Immature natural killer cell (primary cell): ENCODE measurements around the gene MSANTD1. TPM values are rescaled to one million over a fixed set of nuclear protein-coding genes. Genes with fewer than 3 reads are reported as not detected.

Source experiments
- DNase-seq, 3 donors: peaks; one replicate each; pipeline ENCODE4 v3.0.0; 2022; ENCODE audit warnings: mixed read lengths in 1 of 3
- H3K27ac Mint-ChIP-seq, 6 donors: one replicate each; pipeline ENCODE4 v1.8.0; 2020; ENCODE audit warnings: mixed read lengths in 6 of 6, mild to moderate bottlenecking in 5 of 6, inconsistent platforms in 4 of 6, moderate library complexity in 3 of 6
- H3K27me3 Mint-ChIP-seq, 3 donors: one replicate each; pipeline ENCODE4 v1.8.0; 2020 to 2021; ENCODE audit warnings: low read depth in 3 of 3, mild to moderate bottlenecking in 3 of 3, mixed read lengths in 3 of 3, moderate library complexity in 3 of 3, inconsistent platforms in 1 of 3
- H3K36me3 Mint-ChIP-seq, 3 donors: one replicate each; pipeline ENCODE4 v1.8.0; 2020; ENCODE audit warnings: mixed read lengths in 3 of 3, inconsistent platforms in 2 of 3, mild to moderate bottlenecking in 2 of 3
- H3K4me1 Mint-ChIP-seq, 2 donors: one replicate each; pipeline ENCODE4 v1.8.0; 2020; ENCODE audit warnings: inconsistent platforms in 2 of 2, mild to moderate bottlenecking in 2 of 2, mixed read lengths in 2 of 2, moderate library complexity in 1 of 2
- H3K4me3 Mint-ChIP-seq, 5 donors: one replicate each; pipeline ENCODE4 v1.8.0; 2020; ENCODE audit warnings: mild to moderate bottlenecking in 5 of 5, mixed read lengths in 5 of 5, inconsistent platforms in 3 of 5, moderate library complexity in 3 of 5
- H3K9me3 Mint-ChIP-seq, 6 donors: one replicate each; pipeline ENCODE4 v1.8.0; 2020; ENCODE audit warnings: mild to moderate bottlenecking in 6 of 6, mixed read lengths in 6 of 6, inconsistent platforms in 4 of 6, moderate library complexity in 3 of 6
- polyA plus RNA-seq, 3 donors: library from polyadenylated mRNA; unstranded; fragments of 300-500 nt; fragmentation: Illumina TruSeq; gene quantifications; one replicate each; pipeline ENCODE4 v1.2.3, GENCODE V29; 2021

Gene MSANTD1
- polyA plus RNA-seq, 3 donors from 2014 or later = not detected

- peaks cover 34 to 49% of the 10 kb centered on the region in 2 donors for H3K4me1 Mint-ChIP-seq
- H3K9me3 Mint-ChIP-seq = no peaks in the 10 kb centered on the region
Measured at GRCh38 chr4:3301450-3302172, 52.7 kb downstream of the MSANTD1 start.

GRCh38 chr4:3302173-3302785, 53.3 kb downstream of the MSANTD1 start:
- peaks cover 0 to 2% (median 0%) of the 10 kb centered on the region in 6 donors for H3K9me3 Mint-ChIP-seq
- peak overlapping the region; percentile 65 to 93 (median 85) for H3K27ac Mint-ChIP-seq

More at GRCh38 chr4:3301450-3302172, 52.7 kb downstream of the MSANTD1 start:
- Mint-ChIP-seq H3K27me3 (peaks cover 9 to 21% (median 15%) of the 10 kb centered on the region in 3 donors), H3K36me3 (no peaks in the 10 kb centered on the region), H3K4me3 (peak overlapping the region; percentile 52 to 90 (median 83)), H3K27ac (peak overlapping the region; percentile 41 to 93 (median 70))
- no peak for DNase-seq

GRCh38 chr4:3302786-3303564, 54.0 kb downstream of the MSANTD1 start:
- Mint-ChIP-seq H3K4me3 (peak overlapping the region; percentile 73 to 89 (median 79)), H3K27me3 (peaks cover 9 to 21% (median 13%) of the 10 kb centered on the region in 3 donors), H3K4me1 (peaks cover 34 to 49% of the 10 kb centered on the region in 2 donors), H3K27ac (peak overlapping the region; percentile 65 to 93 (median 85)), H3K36me3 (no peaks in the 10 kb centered on the region), H3K9me3 (peaks cover 0 to 2% (median 0%) of the 10 kb centered on the region in 6 donors)
- peak in 1 of 3 donors; percentile 52 for DNase-seq

More at GRCh38 chr4:3302173-3302785, 53.3 kb downstream of the MSANTD1 start:
- peaks cover 9 to 21% (median 15%) of the 10 kb centered on the region in 3 donors for H3K27me3 Mint-ChIP-seq
- DNase-seq = peak; percentile 84 to 86 (median 85)
- peak overlapping the region; percentile 73 to 90 (median 83) for H3K4me3 Mint-ChIP-seq
- H3K36me3 Mint-ChIP-seq = no peaks in the 10 kb centered on the region
- H3K4me1 Mint-ChIP-seq = peaks cover 34 to 49% of the 10 kb centered on the region in 2 donors

DNA sequence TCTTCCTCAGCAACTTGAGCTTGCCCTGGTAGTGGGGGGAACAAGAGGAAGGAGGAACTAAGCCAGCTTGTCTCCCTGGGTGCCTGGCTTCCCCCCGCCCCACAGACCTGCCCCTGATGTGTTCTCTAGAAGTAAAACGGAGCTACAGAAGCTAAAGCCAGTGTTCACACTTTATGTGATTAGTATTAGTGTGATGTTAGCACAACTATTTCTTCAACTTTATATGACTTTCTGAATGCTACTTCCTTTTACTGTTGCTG, 54.5 kb downstream of the MSANTD1 start:
- DNase-seq = no peak
- H3K4me3 Mint-ChIP-seq = peak overlapping the region; percentile 16 to 89 (median 73)
- peaks cover 0 to 2% (median 0%) of the 10 kb centered on the region in 6 donors for H3K9me3 Mint-ChIP-seq
- H3K4me1 Mint-ChIP-seq = peaks cover 34 to 49% of the 10 kb centered on the region in 2 donors
- no peaks in the 10 kb centered on the region for H3K36me3 Mint-ChIP-seq
- peak overlapping the region in 3 of 6 donors; percentile 37 to 93 (median 69) for H3K27ac Mint-ChIP-seq
- H3K27me3 Mint-ChIP-seq = peaks cover 9 to 21% (median 13%) of the 10 kb centered on the region in 3 donors

DNA sequence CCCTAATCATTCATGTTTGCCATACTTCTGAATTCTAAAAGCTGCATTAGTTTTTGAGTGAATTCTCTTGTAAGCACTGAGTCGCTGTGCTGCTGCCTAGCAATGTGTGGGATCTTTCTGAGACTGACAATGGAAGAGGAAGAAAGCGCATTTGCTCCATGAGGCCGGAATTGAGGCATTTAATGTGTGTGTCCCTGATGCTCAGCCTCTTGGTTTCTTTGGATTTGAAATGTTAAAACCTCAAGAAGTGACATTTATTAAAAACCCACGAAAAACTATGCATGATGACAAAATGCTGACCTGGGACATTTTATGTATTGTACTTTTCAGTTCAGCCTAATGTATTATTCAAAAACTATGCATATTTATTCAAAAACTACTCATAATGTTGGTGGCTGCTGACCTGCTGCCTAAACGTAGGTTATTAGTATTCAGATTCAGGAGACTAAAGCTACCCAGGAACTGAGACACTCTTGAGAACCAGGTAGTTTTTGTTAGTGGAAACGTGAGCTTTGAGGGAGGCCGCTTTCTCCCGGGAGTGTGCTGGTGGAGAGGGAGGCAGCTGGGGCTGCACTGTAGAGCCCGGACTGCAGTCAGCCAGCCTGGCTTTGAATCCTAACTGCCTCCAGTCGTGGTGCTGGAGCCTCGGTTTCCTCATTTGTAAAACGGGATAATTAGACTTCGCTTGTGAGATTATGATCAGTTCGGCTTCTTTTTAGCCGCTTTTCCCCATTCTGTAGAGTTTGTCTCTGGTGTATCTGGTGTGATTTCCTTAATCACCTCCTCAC, 55.2 kb downstream of the MSANTD1 start:
- Mint-ChIP-seq H3K4me3 (peak overlapping the region; percentile 43 to 89 (median 73)), H3K27ac (peak overlapping the region in 4 of 6 donors; percentile 25 to 93 (median 58)), H3K27me3 (peaks cover 9 to 23% (median 13%) of the 10 kb centered on the region in 3 donors), H3K9me3 (peaks cover 0 to 2% (median 0%) of the 10 kb centered on the region in 6 donors), H3K36me3 (no peaks in the 10 kb centered on the region), H3K4me1 (peaks cover 34 to 49% of the 10 kb centered on the region in 2 donors)
- DNase-seq = no peak

GRCh38 chr4:3304831-3305609, 56.1 kb downstream of the MSANTD1 start:
- Mint-ChIP-seq H3K9me3 (peaks cover 0 to 2% (median 0%) of the 10 kb centered on the region in 6 donors), H3K4me1 (peaks cover 34 to 45% of the 10 kb centered on the region in 2 donors), H3K36me3 (no peaks in the 10 kb centered on the region), H3K4me3 (no peak overlapping the region), H3K27ac (peak overlapping the region in 1 of 6 donors; percentile 34), H3K27me3 (peaks cover 9 to 19% (median 13%) of the 10 kb centered on the region in 3 donors)
- no peak for DNase-seq

GRCh38 chr4:3305610-3306371, 56.8 kb downstream of the MSANTD1 start:
- Mint-ChIP-seq H3K9me3 (peaks cover 0 to 2% (median 0%) of the 10 kb centered on the region in 6 donors), H3K4me3 (no peak overlapping the region), H3K27ac (peak overlapping the region in 3 of 6 donors; percentile 34 to 81 (median 71)), H3K36me3 (no peaks in the 10 kb centered on the region), H3K4me1 (peaks cover 34 to 44% of the 10 kb centered on the region in 2 donors), H3K27me3 (peaks cover 9 to 21% (median 11%) of the 10 kb centered on the region in 3 donors)
- no peak for DNase-seq

Other genes with a start within 250 kb of the MSANTD1 start
- gene HTT-AS, start 174.6 kb upstream of the MSANTD1 start, polyA plus RNA-seq = not detected
- gene HTT, start 174.5 kb upstream of the MSANTD1 start, polyA plus RNA-seq = 10 to 100 TPM in 1 of 3 donors, 1 to 10 TPM in 2; 5.3 to 16.9 (median 6.2) TPM
- gene RGS12, start 43.9 kb downstream of the MSANTD1 start, polyA plus RNA-seq = 1 to 10 TPM in 2 of 3 donors, not detected in 1; 2.5 to 2.7 TPM
- not detected for gene HGFAC, start 192.8 kb downstream of the MSANTD1 start, polyA plus RNA-seq
- 1 to 10 TPM in 2 of 3 donors, not detected in 1; 4.2 to 4.8 TPM for gene DOK7, start 214.1 kb downstream of the MSANTD1 start, polyA plus RNA-seq